HG03060 (cell line): Measurements from ENCODE around the gene ICAM4.

Experiments
- ATAC-seq: cut with Tn5 transposase; IDR thresholded peaks from one replicate; pipeline ENCODE4 v1.9.1; 2021; ENCODE audit warnings: low read depth, moderate number of reproducible peaks; ENCODE audit not compliant: unreplicated experiment

Gene ICAM4

DNA sequence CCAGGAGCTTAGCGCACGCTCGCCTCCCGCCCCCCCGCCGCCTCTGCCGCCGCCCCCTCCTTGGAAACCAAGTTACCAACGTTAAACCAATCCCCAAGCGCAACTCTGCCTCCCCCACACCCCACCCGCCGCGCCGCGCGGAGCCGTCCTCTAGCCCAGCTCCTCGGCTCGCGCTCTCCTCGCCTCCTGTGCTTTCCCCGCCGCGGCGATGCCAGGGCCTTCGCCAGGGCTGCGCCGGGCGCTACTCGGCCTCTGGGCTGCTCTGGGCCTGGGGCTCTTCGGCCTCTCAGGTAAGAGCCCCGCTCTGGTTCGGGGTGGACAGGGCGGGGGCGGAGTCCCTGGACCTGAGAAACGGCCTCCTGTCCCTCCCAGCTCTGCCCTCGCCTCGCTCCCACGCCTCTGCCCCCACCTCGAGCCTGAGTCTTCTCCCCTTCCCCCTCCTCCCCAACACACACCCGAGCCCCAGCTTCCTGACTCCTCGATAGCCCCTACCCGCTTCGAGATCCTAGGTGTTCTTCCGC lies 3.1 kb downstream of the ICAM4 start, which contains the start of gene ICAM5:
ICAM5 (plus strand) TSS at position 117 of the 521 bp plus-strand sequence; CDS start at position 209, 92 bp downstream.
- no peak for ATAC-seq

DNA sequence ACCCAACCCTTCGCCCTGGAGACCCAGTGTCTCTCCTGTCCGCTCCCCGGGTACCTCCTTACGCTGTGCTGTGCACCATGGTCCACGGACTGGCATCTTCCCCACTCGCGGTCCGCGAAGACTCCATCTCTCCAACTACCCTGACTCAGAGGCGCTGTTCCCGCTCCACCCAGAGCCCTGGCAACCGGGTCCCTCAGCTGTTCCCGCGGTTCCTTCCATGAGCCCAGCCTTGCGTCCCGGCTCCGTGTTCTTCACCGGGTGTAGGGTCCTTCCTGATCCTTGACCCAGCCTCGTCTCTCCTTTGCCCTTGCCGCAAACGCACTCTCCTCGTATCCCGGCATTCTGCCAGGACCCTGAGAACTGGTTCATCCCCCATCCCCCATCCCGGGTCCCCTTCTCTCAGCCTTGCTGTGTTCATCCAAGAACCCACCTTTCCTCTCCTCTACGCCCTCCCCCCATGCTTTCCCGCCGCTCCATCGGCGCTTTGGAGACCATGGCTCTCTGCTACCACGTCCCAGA lies 3.7 kb downstream of the ICAM4 start:
- no peak for ATAC-seq

- ATAC-seq: no peak
These were observed 4.3 kb downstream of the ICAM4 start for GRCh38 chr19:10290876-10291553.

DNA sequence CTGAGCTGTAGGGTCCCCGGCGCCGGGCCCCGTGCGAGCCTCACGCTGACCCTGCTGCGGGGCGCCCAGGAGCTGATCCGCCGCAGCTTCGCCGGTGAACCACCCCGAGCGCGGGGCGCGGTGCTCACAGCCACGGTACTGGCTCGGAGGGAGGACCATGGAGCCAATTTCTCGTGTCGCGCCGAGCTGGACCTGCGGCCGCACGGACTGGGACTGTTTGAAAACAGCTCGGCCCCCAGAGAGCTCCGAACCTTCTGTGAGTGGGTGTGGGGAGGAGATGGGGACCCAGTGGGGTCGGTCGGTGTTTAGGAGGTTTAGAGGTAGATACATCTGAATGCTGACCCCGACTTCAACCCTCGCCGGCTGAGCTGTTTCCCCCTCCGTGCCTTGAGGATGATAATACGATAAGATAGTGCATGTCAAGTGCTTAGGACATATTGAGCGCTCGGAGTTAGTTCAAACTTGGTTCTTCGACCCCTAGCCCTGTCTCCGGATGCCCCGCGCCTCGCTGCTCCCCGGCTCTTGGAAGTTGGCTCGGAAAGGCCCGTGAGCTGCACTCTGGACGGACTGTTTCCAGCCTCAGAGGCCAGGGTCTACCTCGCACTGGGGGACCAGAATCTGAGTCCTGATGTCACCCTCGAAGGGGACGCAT lies 4.9 kb downstream of the ICAM4 start:
- no peak for ATAC-seq

- no peak for ATAC-seq
These were observed 5.5 kb downstream of the ICAM4 start for GRCh38 chr19:10292206-10292788.

DNA sequence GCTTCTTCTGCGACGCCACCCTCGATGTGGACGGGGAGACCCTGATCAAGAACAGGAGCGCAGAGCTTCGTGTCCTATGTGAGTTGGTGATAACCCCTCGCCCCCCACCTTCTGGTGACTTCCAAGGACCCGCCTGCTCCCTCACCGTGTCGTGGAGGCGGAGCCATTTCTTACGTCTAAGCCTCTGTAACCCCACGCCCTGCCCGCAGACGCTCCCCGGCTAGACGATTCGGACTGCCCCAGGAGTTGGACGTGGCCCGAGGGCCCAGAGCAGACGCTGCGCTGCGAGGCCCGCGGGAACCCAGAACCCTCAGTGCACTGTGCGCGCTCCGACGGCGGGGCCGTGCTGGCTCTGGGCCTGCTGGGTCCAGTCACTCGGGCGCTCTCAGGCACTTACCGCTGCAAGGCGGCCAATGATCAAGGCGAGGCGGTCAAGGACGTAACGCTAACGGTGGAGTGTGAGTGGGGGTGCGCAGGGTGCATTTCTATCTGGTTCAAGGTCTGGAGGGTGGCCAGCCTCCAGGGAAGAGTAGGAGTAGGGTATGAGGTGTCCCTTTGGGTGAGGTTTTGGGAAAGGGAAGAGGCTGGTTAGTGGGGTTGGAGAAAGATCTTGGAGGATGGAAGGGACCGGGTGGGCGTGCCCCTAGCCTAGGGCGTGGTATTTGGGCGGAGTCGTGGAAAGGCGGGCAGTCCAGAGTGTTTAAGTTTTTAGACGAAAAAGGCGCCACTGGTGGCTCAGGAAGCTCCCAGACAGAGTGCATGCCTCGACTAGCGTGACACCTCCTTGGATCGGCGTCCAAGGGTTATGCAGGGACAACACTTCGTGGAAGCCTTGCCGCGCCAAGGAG lies 6.3 kb downstream of the ICAM4 start:
- no peak for ATAC-seq

- no peak for ATAC-seq
These were observed 7.0 kb downstream of the ICAM4 start for GRCh38 chr19:10293637-10294367.

- no peak for ATAC-seq
These were observed 7.6 kb downstream of the ICAM4 start for GRCh38 chr19:10294368-10294697.

DNA sequence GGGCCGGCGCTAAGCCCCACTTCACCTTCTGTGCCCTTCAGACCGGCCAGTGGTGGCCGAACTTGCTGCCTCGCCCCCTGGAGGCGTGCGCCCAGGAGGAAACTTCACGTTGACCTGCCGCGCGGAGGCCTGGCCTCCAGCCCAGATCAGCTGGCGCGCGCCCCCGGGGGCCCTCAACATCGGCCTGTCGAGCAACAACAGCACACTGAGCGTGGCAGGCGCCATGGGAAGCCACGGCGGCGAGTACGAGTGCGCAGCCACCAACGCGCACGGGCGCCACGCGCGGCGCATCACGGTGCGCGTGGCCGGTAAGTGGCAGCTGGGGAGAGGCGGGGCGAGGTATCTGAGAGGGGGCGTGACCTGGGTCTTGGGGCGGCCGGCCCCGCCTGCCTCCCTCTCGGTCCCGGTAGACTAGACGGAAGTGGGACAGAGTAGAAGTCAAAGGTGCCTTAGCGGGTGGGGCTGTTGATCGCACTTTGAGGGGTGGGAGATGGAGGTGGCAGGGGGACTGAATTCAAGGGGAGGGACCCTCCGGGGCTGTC lies 8.6 kb downstream of the ICAM4 start:
- no peak for ATAC-seq

GRCh38 chr19:10295847-10296591 lies 9.3 kb downstream of the ICAM4 start:
- no peak for ATAC-seq

- no peak for ATAC-seq
These were observed 13.0 kb downstream of the ICAM4 start for GRCh38 chr19:10299545-10300458.

GRCh38 chr19:10305139-10305806 lies 18.5 kb downstream of the ICAM4 start:
- ATAC-seq: no peak

GRCh38 chr19:10306327-10306726 lies 19.6 kb downstream of the ICAM4 start:
- no peak for ATAC-seq

- ATAC-seq: no peak
These were observed 22.7 kb downstream of the ICAM4 start, which contains the start of gene ZGLP1 for GRCh38 chr19:10309423-10309822. Gene ZGLP1, minus strand, starts transcription at chr19:10309815.

- no peak for ATAC-seq
These were observed 28.8 kb downstream of the ICAM4 start, which contains the start of gene FDX2 for GRCh38 chr19:10315335-10316214. Gene FDX2, minus strand, starts transcription at chr19:10316015. Its CDS starts 19 bp downstream, at chr19:10315996.
